GM12892 (cell line): Measurements from ENCODE around the gene AP1M2.

ENCODE experiments used
- POLR2A ChIP-seq: IDR thresholded peaks from 2 replicates; pipeline ENCODE4 v1.6.1; 2011; ENCODE audit warnings: low read depth, low read length, control low read depth
- POLR2AphosphoS5 ChIP-seq: IDR thresholded peaks from 2 replicates; pipeline ENCODE4 v1.6.1; 2011; ENCODE audit warnings: low read depth, low read length, control low read depth

DNA sequence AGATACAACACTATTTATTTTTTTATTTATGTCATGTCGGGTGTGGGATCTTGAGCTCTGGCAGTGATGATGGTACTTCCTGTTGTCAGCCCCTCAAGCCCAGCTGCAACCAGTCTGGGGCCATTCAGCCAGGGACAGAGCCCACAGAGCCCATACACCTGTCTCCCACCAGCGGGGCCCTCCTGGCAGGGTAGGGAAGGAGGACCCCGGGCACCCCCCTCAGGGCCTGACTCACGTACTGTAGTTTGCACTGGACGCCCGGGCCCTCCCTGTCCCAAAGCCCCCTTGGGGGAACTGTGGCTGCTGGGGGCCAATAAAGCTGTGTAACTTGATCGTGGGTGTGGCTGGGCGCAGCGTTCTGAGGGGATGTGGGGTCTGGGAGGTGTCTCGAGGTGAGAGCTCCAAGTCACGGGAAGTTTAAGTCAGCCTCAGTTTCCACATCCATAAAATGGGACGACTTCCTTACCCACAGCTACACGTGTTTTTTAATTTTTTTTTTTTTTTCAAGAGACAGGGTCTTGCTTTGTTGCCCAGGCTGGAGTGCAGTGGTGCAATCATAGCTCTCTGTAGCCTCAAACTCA lies 33.9 kb downstream of the AP1M2 start:
- TF ChIP-seq POLR2AphosphoS5 = no peak
- TF ChIP-seq POLR2A = no peak
